Peyer's patch (tissue), 4 donors: Measurements from ENCODE around the gene STXBP1.

Experiments
- POLR2A ChIP-seq, 2 donors: fragments of 450-650 bp; IDR thresholded peaks; one replicate each; pipeline ENCODE4 v1.5.1; 2017; ENCODE audit warnings: antibody characterized with exemption in 2 of 2, mild to moderate bottlenecking in 2 of 2, moderate library complexity in 2 of 2
- TF ChIP-seq, protein P1 (sequence below), 6 experiments: fragments of 450-650 bp in 4 of 6; fragments of 200-600 bp in 2 of 6; sonication (generic) in 1 of 6; IDR thresholded peaks; one replicate each; pipeline ENCODE4 v1.5.1; 2017 to 2019; ENCODE audit warnings: antibody characterized with exemption in 6 of 6, mild to moderate bottlenecking in 3 of 6, moderate library complexity in 1 of 6

- TF ChIP-seq, protein P1, sequence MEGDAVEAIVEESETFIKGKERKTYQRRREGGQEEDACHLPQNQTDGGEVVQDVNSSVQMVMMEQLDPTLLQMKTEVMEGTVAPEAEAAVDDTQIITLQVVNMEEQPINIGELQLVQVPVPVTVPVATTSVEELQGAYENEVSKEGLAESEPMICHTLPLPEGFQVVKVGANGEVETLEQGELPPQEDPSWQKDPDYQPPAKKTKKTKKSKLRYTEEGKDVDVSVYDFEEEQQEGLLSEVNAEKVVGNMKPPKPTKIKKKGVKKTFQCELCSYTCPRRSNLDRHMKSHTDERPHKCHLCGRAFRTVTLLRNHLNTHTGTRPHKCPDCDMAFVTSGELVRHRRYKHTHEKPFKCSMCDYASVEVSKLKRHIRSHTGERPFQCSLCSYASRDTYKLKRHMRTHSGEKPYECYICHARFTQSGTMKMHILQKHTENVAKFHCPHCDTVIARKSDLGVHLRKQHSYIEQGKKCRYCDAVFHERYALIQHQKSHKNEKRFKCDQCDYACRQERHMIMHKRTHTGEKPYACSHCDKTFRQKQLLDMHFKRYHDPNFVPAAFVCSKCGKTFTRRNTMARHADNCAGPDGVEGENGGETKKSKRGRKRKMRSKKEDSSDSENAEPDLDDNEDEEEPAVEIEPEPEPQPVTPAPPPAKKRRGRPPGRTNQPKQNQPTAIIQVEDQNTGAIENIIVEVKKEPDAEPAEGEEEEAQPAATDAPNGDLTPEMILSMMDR (IDR thresholded peaks at IDR 0.05), result no peak
- TF ChIP-seq POLR2A (IDR thresholded peaks at IDR 0.05), result no peak
Measured at GRCh38 chr9:127660886-127661741, 49.0 kb downstream of the STXBP1 start.
